Esophagus mucosa (tissue), 1 donor: ENCODE results near the gene ME1. TPM values are rescaled to one million over a fixed set of nuclear protein-coding genes. Genes with fewer than 3 reads are reported as not detected.
"Not testable (repeated sequence)": the region's sequence is repeated elsewhere in the genome, so short reads cannot be mapped to it uniquely, and the experiment has no call there.

ENCODE experiments used
- ATAC-seq: fragments of 200-7000 bp; cut with Tn5 transposase; one replicate; pipeline ENCODE4 v1.9.1; 2020
- total RNA-seq: library from RNA; stranded (reverse); gene quantifications from one replicate; pipeline ENCODE4 v1.2.4, GENCODE V29; 2023
- donor health status: DM: yes; HTN: yes; CAD: no.

The ME1 gene
- 32.4 TPM for total RNA-seq

DNA sequence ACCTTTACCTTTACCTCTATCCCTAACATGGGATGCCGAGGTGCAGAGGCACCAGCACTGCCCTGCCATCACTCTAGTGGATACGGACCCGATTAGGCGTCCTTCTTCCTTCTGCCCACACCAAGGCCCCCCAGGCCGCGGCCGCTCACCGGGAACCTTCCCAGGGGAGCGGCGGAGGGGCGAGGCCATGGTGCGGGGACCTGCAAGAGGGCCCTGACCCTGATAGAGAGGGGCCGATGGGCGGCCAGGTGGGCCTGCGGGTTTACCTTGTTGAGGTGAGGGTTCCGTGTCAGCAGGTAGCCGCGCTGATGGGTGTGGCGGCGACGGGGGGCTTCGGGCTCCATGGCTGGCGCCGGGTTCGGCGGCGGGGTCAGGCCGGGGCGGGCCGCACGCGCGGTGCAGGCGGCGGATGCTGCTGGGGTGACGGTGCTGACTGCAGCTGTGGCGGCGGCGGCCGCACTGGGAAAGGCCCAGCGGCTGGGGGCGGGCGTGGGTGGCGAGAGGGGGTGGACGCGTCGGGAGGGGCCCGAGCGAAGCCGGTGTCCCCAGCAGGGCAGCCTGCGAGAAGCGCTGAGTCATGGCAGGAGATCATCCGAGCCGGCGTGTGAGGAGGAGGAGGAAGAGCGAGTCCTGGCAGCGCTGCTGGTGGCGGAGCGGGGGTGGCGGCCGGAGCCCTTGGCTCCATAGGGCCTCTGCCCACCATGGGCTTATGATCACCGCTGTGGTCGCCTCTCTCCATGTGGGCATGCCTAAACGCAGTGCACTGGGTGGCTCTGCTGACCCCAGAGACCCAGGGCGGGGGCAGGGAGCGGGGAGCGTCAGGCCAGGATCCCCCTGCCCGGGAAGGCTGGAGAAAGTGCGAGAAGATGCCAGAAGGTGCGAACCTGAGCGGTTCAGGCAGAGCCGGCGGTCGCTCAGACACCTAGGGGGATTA is at the start of gene ME1:
ME1 (minus strand) TSS at position 441 of the 934 bp plus-strand sequence; CDS start at position 344, 97 bp downstream.
- ATAC-seq = peak; percentile 95

DNA sequence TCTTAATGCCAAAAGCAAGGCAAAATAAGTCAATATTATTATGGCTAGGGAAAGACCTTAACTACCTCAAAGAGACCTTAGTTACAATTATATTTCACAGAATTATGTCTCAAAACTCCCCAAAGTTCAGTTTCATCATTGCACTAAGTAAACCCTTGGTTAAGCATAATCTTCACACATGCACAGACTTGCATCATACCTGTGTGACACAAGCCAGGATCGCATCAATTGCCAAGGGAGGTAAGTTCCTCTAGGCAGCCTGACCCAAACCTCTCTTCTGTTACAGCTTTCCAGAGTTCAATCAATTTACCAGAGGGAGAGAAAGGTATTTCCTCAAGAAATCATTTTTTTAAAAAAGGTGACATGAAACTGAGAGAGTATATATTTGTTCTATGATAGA is 49.6 kb upstream of the ME1 start:
- ATAC-seq = peak; percentile 77

DNA sequence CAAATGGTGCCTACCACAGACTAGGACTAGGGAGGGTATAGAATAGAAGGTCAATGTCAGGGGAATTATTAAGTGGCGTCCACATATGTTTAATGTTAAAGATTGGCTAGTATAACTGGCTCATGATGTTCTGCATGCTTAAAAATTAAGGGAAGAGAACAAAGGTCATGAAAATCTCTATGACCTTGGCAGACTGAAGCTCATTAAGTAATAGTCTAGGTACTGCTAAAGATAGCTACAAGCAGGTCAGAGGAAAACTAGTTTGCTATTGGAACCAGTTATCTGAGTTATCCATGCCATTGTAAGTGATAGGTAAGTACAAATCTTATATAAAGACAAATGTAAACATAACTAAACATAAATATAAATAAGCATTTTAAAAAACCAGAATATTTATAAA is 48.5 kb upstream of the ME1 start:
- ATAC-seq = no peak

DNA sequence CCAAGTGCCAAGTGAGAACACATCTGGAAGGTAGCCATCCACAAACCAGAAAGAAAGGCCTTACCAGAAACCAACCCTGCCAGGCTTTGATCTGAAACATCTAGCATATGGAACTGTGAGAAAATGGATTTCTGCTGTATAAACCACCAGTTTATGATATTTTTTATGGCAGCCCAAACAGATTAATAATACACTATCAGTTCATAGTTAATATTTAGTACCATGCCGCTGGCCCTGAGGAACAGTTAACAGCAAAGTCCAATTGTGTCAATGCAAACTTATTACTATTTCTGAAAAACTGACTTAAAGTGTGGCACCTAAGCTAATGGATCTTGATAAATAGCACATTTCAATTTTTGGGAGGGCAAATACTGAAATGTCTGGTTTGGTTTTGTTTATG is 46.1 kb upstream of the ME1 start:
- ATAC-seq = no peak

GRCh38 chr6:83474309-83474708 is 43.5 kb upstream of the ME1 start:
- no peak for ATAC-seq

GRCh38 chr6:83472767-83473166 is 41.9 kb upstream of the ME1 start:
- no peak for ATAC-seq

- ATAC-seq = no peak
Observed at GRCh38 chr6:83470587-83470986, 39.7 kb upstream of the ME1 start.

DNA sequence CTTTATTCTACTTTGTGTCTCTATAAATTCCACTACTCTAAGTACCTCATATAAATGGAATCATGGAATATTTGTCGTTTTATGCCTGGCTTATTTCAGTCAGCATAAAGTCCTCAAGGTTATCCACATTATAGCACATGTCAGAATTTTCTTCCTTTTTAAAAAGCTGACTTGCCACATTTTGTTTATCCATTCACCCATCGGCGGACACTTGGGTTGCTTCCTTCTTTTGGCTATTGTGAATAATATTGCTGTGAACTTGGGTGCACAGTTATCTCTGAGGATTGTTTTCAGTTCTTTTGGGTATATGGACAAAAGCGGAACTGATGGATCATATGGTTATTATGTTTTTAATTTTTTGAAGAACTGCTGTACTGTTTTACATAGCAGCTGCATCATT is 39.1 kb upstream of the ME1 start:
- no peak for ATAC-seq

GRCh38 chr6:83467620-83468036 is 36.8 kb upstream of the ME1 start:
- no peak for ATAC-seq

DNA sequence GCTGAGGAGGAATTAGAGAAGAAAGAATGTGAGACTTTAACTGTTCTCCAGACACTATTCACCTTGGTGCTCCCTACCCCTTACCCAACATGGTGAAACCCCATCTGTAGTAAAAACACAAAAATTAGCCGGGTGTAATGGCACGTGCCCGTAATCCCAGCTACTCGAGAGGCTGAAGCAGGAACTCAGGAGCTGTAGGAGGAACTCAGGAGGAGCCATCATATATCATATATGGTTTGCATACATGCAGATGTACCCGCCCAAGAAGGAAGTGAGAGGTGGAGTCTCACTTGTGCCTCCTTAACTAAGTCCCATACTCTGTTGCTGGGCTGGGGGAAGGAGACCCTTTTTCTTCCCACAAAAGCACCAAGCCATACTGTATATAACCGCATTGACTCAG is 35.5 kb upstream of the ME1 start:
- ATAC-seq = no peak

- peak; percentile 92 for ATAC-seq
Observed at GRCh38 chr6:83464381-83465140, 33.7 kb upstream of the ME1 start.

DNA sequence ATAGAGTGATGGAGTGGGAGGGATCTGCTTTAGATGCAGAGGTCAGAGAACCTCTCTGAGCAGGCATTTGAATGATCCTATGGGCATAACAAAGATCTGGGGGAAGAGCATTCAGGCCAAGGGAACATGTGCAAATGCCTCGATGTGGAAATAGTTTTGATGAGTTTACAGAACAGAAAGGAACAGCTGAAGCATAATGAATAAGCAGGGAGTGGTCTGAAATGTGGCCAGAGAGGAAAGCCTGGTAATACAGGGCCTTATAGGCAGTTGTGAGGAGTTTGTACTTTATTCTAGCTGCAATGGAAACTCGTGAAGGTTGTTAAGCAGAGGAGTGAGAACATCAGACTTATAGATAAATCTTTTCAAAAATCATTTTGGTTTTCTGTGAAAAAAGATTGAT is 33.0 kb upstream of the ME1 start:
- peak; percentile 88 for ATAC-seq

DNA sequence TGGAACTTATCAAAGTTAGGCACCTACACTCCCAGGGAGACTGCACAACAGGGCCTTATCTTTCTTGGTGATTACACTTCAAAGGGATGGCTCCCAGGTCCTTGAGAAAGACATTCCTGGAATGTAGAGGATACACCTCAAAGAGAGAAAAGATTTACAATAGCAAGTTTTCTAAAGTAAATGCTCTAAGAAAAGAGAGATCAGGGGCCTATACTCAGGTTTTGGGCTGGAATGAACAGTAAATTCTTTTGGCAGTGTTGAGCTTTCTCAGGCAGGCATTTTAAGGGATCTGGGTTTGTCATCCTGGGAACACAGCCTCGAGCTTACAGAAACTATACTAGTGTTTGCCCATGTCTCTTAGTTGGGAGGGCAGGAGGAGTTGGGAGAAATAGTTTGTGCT is 31.7 kb upstream of the ME1 start:
- ATAC-seq = no peak

DNA sequence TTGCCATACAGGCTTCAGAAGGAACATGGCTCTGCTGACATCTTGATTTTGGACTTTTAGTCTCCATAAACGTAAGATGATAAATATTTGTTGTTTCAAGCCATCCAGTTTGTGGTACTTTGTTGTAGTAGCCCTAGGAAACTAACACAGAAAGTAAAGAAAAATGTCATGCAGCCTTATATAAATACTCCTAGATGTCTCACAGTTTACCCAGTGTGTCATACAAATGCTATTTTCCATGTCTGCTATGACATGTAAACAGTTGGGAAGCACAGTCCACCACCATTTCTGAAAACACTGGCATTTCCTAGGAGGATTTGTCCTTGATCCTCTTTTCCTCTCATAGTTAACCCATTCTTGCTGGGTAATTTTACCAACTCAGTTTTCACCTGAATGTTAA is 30.6 kb upstream of the ME1 start:
- ATAC-seq = no peak

DNA sequence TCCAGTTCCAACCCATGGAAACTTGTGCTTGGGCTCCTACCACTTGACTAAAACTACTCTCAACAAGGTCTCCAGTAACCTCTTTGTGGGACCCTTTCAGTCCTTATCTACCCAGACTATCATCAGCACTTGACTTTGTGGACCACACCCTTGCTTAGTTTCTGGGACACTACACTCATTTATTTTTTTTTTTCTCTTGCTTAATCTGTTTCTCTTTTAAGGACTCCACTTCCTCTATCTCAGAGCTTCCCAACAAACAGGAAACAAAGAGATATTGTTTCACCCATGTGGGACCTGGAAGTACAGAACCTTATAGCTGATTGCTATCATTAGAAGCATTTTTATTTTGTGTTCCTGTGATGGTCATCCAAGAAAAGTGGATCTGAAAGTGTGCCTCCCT is 28.8 kb upstream of the ME1 start:
- no peak for ATAC-seq

- not testable (repeated sequence) for ATAC-seq
Observed at GRCh38 chr6:83450015-83450414, 19.2 kb upstream of the ME1 start.

DNA sequence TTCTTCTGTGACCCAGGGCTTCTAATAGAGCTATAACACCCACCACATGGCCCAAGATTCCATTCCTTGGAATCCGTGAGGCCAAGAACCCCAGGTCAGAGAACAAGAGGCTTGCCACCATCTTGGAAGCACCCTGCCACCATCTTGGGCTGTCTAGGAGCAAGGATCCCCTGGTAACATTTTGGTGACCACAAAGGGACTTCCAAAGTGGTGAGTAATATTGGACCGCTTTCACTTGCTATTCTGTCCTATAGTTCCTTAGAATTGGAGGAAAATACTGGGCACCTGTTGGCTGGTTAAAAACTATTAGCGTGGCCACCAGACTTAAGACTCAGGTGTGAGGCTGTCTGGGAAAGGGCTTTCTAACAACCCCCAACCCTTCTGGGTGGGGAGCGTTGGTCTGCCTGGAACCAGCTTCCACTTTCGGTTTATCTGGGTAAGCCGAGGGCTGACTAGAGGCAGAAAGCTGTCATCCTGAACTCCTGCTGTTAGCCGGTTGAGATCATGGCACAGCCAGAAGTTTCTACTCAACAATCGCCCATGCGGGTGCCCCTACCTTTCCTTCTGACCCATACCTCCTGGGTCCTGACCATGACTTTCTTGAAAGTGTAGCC is 13.3 kb upstream of the ME1 start:
- not testable (repeated sequence) for ATAC-seq

DNA sequence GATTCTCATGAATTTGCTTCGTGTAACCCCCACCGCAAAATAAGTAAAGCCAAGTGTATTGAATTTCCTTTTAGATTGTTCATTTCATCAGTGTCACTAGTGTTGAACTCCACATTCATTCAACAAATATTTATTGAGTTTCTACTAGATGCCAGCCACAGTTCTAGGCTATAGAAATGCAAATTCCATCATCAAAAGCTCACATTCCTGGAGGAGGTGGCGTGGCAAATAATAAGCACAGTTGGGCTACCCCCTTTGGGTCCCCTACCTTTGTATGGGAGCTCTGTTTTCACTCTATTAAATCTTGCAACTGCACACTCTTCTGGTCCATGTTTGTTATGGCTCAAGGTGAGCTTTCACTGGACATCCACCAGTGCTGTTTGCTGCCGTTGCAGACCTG is 12.7 kb upstream of the ME1 start:
- ATAC-seq = no peak

- no peak for ATAC-seq
Observed at GRCh38 chr6:83442752-83443151, 11.9 kb upstream of the ME1 start.

- ATAC-seq = no peak
Observed at GRCh38 chr6:83439201-83439600, 8.3 kb upstream of the ME1 start.

- ATAC-seq = peak; percentile 48
Observed at GRCh38 chr6:83436674-83437073, 5.8 kb upstream of the ME1 start.

GRCh38 chr6:83433177-83433576 is 2.3 kb upstream of the ME1 start:
- no peak for ATAC-seq

DNA sequence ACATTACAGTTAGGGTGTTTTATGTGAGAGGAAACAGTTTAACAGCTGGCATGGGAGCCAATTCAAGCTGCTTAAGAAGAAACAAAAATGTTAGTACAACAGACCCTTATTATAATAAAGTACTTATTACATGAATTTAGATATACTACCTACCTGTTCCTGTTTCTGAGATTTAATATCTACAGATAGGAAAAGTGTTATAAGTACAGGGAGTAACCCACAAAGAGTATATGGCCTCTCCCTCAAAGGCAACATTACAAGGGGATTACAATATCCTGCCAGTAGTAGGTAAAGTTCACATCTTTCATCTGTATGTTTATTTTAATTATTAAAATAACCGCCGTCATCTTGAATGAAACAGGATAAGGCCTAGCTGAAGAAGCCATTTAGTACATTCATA is 1.8 kb upstream of the ME1 start:
- no peak for ATAC-seq
